Measurements from ENCODE around the gene MAP2K3.

The MAP2K3 gene

GRCh38 chr17:21296097-21297025 is 11.8 kb downstream of the MAP2K3 start:
- H3K27me3 ChIP-seq (ENCODE audit: control insufficient read depth, insufficient read depth, low read length): no peaks in the 10 kb centered on the region
- H3K4me3 ChIP-seq (ENCODE audit: low read depth, low read length): no peak overlapping the region
- no peaks in the 10 kb centered on the region for H3K4me1 ChIP-seq (ENCODE audit: control insufficient read depth, insufficient read depth, low read length)
- peaks cover 28% of the 10 kb centered on the region for H3K36me3 ChIP-seq (ENCODE audit: control insufficient read depth, insufficient read depth, low read length)
- no peak overlapping the region for H3K9ac ChIP-seq (ENCODE audit: low read depth, low read length)
- H3K9me3 ChIP-seq (ENCODE audit: control insufficient read depth, insufficient read depth, low read length): peaks cover 4% of the 10 kb centered on the region

- Histone ChIP-seq H3K4me1 (ENCODE audit: control insufficient read depth, insufficient read depth, low read length) (no peaks in the 10 kb centered on the region), H3K4me3 (ENCODE audit: low read depth, low read length) (no peak overlapping the region), H3K27me3 (ENCODE audit: control insufficient read depth, insufficient read depth, low read length) (no peaks in the 10 kb centered on the region), H3K9me3 (ENCODE audit: control insufficient read depth, insufficient read depth, low read length) (peaks cover 4% of the 10 kb centered on the region), H3K36me3 (ENCODE audit: control insufficient read depth, insufficient read depth, low read length) (peaks cover 26% of the 10 kb centered on the region), H3K9ac (ENCODE audit: low read depth, low read length) (no peak overlapping the region)
These were observed 12.6 kb downstream of the MAP2K3 start for GRCh38 chr17:21297026-21297520.

- Histone ChIP-seq H3K9me3 (ENCODE audit: control insufficient read depth, insufficient read depth, low read length) (peaks cover 4% of the 10 kb centered on the region), H3K4me1 (ENCODE audit: control insufficient read depth, insufficient read depth, low read length) (no peaks in the 10 kb centered on the region), H3K4me3 (ENCODE audit: low read depth, low read length) (no peak overlapping the region), H3K27me3 (ENCODE audit: control insufficient read depth, insufficient read depth, low read length) (no peaks in the 10 kb centered on the region), H3K9ac (ENCODE audit: low read depth, low read length) (peak overlapping the region; percentile 12), H3K36me3 (ENCODE audit: control insufficient read depth, insufficient read depth, low read length) (peaks cover 27% of the 10 kb centered on the region)
These were observed 13.1 kb downstream of the MAP2K3 start for GRCh38 chr17:21297597-21297996.

- Histone ChIP-seq H3K27me3 (ENCODE audit: control insufficient read depth, insufficient read depth, low read length) (no peaks in the 10 kb centered on the region), H3K36me3 (ENCODE audit: control insufficient read depth, insufficient read depth, low read length) (peaks cover 33% of the 10 kb centered on the region)
These were observed 13.8 kb downstream of the MAP2K3 start for GRCh38 chr17:21298056-21298982.

GRCh38 chr17:21298983-21299519 is 14.5 kb downstream of the MAP2K3 start:
- Histone ChIP-seq H3K4me3 (ENCODE audit: low read depth, low read length) (no peak overlapping the region), H3K9me3 (ENCODE audit: control insufficient read depth, insufficient read depth, low read length) (peaks cover 4% of the 10 kb centered on the region), H3K4me1 (ENCODE audit: control insufficient read depth, insufficient read depth, low read length) (no peaks in the 10 kb centered on the region), H3K9ac (ENCODE audit: low read depth, low read length) (no peak overlapping the region), H3K27me3 (ENCODE audit: control insufficient read depth, insufficient read depth, low read length) (no peaks in the 10 kb centered on the region), H3K36me3 (ENCODE audit: control insufficient read depth, insufficient read depth, low read length) (peaks cover 31% of the 10 kb centered on the region)

More at GRCh38 chr17:21298056-21298982, 13.8 kb downstream of the MAP2K3 start:
- Histone ChIP-seq H3K4me3 (ENCODE audit: low read depth, low read length) (no peak overlapping the region), H3K4me1 (ENCODE audit: control insufficient read depth, insufficient read depth, low read length) (no peaks in the 10 kb centered on the region), H3K9ac (ENCODE audit: low read depth, low read length) (no peak overlapping the region), H3K9me3 (ENCODE audit: control insufficient read depth, insufficient read depth, low read length) (peaks cover 4% of the 10 kb centered on the region)

- H3K4me1 ChIP-seq (ENCODE audit: control insufficient read depth, insufficient read depth, low read length): no peaks in the 10 kb centered on the region
- H3K9ac ChIP-seq (ENCODE audit: low read depth, low read length): no peak overlapping the region
- peaks cover 4% of the 10 kb centered on the region for H3K9me3 ChIP-seq (ENCODE audit: control insufficient read depth, insufficient read depth, low read length)
- no peak overlapping the region for H3K4me3 ChIP-seq (ENCODE audit: low read depth, low read length)
- H3K36me3 ChIP-seq (ENCODE audit: control insufficient read depth, insufficient read depth, low read length): peaks cover 31% of the 10 kb centered on the region
- no peaks in the 10 kb centered on the region for H3K27me3 ChIP-seq (ENCODE audit: control insufficient read depth, insufficient read depth, low read length)
These were observed 15.6 kb downstream of the MAP2K3 start for GRCh38 chr17:21299981-21300600.

- Histone ChIP-seq H3K36me3 (ENCODE audit: control insufficient read depth, insufficient read depth, low read length) (peaks cover 31% of the 10 kb centered on the region), H3K27me3 (ENCODE audit: control insufficient read depth, insufficient read depth, low read length) (no peaks in the 10 kb centered on the region), H3K4me3 (ENCODE audit: low read depth, low read length) (no peak overlapping the region), H3K4me1 (ENCODE audit: control insufficient read depth, insufficient read depth, low read length) (no peaks in the 10 kb centered on the region), H3K9ac (ENCODE audit: low read depth, low read length) (no peak overlapping the region), H3K9me3 (ENCODE audit: control insufficient read depth, insufficient read depth, low read length) (peaks cover 4% of the 10 kb centered on the region)
These were observed 16.4 kb downstream of the MAP2K3 start for GRCh38 chr17:21300601-21301571.

GRCh38 chr17:21301593-21302550 is 17.4 kb downstream of the MAP2K3 start:
- no peaks in the 10 kb centered on the region for H3K27me3 ChIP-seq (ENCODE audit: control insufficient read depth, insufficient read depth, low read length)
- H3K4me1 ChIP-seq (ENCODE audit: control insufficient read depth, insufficient read depth, low read length): no peaks in the 10 kb centered on the region
- peaks cover 4% of the 10 kb centered on the region for H3K9me3 ChIP-seq (ENCODE audit: control insufficient read depth, insufficient read depth, low read length)
- H3K4me3 ChIP-seq (ENCODE audit: low read depth, low read length): no peak overlapping the region
- peaks cover 31% of the 10 kb centered on the region for H3K36me3 ChIP-seq (ENCODE audit: control insufficient read depth, insufficient read depth, low read length)
- no peak overlapping the region for H3K9ac ChIP-seq (ENCODE audit: low read depth, low read length)

- Histone ChIP-seq H3K4me3 (ENCODE audit: low read depth, low read length) (no peak overlapping the region), H3K9ac (ENCODE audit: low read depth, low read length) (no peak overlapping the region), H3K27me3 (ENCODE audit: control insufficient read depth, insufficient read depth, low read length) (no peaks in the 10 kb centered on the region), H3K4me1 (ENCODE audit: control insufficient read depth, insufficient read depth, low read length) (no peaks in the 10 kb centered on the region), H3K36me3 (ENCODE audit: control insufficient read depth, insufficient read depth, low read length) (peaks cover 29% of the 10 kb centered on the region), H3K9me3 (ENCODE audit: control insufficient read depth, insufficient read depth, low read length) (peaks cover 4% of the 10 kb centered on the region)
These were observed 18.4 kb downstream of the MAP2K3 start for GRCh38 chr17:21302711-21303425.
